Esophagus squamous epithelium (tissue), 5 donors: Measurements from ENCODE around the gene GPSM3. TPM values are rescaled to one million over a fixed set of nuclear protein-coding genes. Genes with fewer than 3 reads are reported as not detected.

ENCODE experiments used
- DNase-seq: peaks from one replicate; lab custom pipeline; 2025; lab: John Stamatoyannopoulos, UW
- H3K27ac ChIP-seq, 4 donors: fragments of 200-600 bp; sonication (generic); one replicate each; pipeline ENCODE4 v1.5.1; 2016 to 2019; ENCODE audit warnings: mild to moderate bottlenecking in 1 of 4
- H3K27me3 ChIP-seq, 4 donors: fragments of 200-600 bp; sonication (generic); 1 replicate in 3 of 4; 2 replicates in 1 of 4; pipeline versions ENCODE4 v1.5.1 to v1.6.0; 2017 to 2021; ENCODE audit warnings: antibody characterized with exemption in 1 of 4
- H3K36me3 ChIP-seq, 3 donors: fragments of 200-600 bp; sonication (generic); one replicate each; pipeline ENCODE4 v1.5.1; 2016 to 2019
- H3K4me1 ChIP-seq, 3 donors: fragments of 200-600 bp; sonication (generic); one replicate each; pipeline ENCODE4 v1.5.1; 2017 to 2019
- H3K4me3 ChIP-seq, 4 donors: fragments of 200-600 bp; sonication (generic); 1 replicate in 3 of 4; 2 replicates in 1 of 4; pipeline ENCODE4 v1.5.1; 2016 to 2019; ENCODE audit warnings: mild to moderate bottlenecking in 2 of 4, moderate library complexity in 1 of 4
- H3K9me3 ChIP-seq, 3 donors: fragments of 200-600 bp; sonication (generic); one replicate each; pipeline ENCODE4 v1.5.1; 2016 to 2019
- CTCF ChIP-seq, 6 experiments: fragments of 450-650 bp in 4 of 6; fragments of 200-600 bp in 2 of 6; sonication (generic) in 2 of 6; IDR thresholded peaks; one replicate each; pipeline ENCODE4 v1.5.1; 2016 to 2019; ENCODE audit warnings: antibody characterized with exemption in 6 of 6, mild to moderate bottlenecking in 4 of 6, moderate library complexity in 4 of 6
- POLR2A ChIP-seq, 4 donors: fragments of 450-650 bp; IDR thresholded peaks; one replicate each; pipeline ENCODE4 v1.6.1; 2017; ENCODE audit warnings: antibody characterized with exemption in 4 of 4, mild to moderate bottlenecking in 4 of 4, moderate library complexity in 3 of 4
- WGBS, 2 donors: methylation state at CpG; one replicate each; pipeline ENCODE4 v1.1.5; 2018; 5-methylcytosine and 5-hydroxymethylcytosine counted together
- intact Hi-C: fragments of 100-400 bp; cut with DNase I; formaldehyde crosslinking; loops from one replicate; pipeline ENCODE4 v1.15.0; 2022
- total RNA-seq, 4 donors: library from RNA; depleted of rRNA; stranded (reverse); fragments of >200 nt; gene quantifications; one replicate each; pipeline ENCODE4 v1.1.0, GENCODE V29; 2016
- donor health status: DM: yes; HTN: yes; CAD: no.

The GPSM3 gene
- total RNA-seq, 4 donors from 2014 or later = 1.6 to 14.1 (median 6.5) TPM

GRCh38 chr6:32216998-32217397 lies 24.6 kb upstream of the GPSM3 start:
- no peaks in the 10 kb centered on the region for H3K9me3 ChIP-seq
- intact Hi-C loops = no loop called here
- no peaks in the 10 kb centered on the region for H3K27me3 ChIP-seq
- no peak for DNase-seq
- no peak overlapping the region for H3K4me3 ChIP-seq
- WGBS, 2 donors = 81 to 90% methylated on average over 5 to 7 of the region's 11 CpGs
- no peaks in the 10 kb centered on the region for H3K36me3 ChIP-seq
- no peak overlapping the region for H3K27ac ChIP-seq
- H3K4me1 ChIP-seq = peaks cover 0 to 3% (median 0%) of the 10 kb centered on the region in 3 donors
- no peak for TF ChIP-seq POLR2A (IDR thresholded peaks at IDR 0.05)
- no peak for TF ChIP-seq CTCF (IDR thresholded peaks at IDR 0.05)

GRCh38 chr6:32216285-32216684 lies 23.8 kb upstream of the GPSM3 start:
- no peaks in the 10 kb centered on the region for H3K9me3 ChIP-seq
- DNase-seq = no peak
- no peaks in the 10 kb centered on the region for H3K27me3 ChIP-seq
- intact Hi-C loops = no loop called here
- no peak overlapping the region for H3K4me3 ChIP-seq
- TF ChIP-seq CTCF (IDR thresholded peaks at IDR 0.05) = no peak
- TF ChIP-seq POLR2A (IDR thresholded peaks at IDR 0.05) = no peak
- H3K36me3 ChIP-seq = no peaks in the 10 kb centered on the region
- H3K27ac ChIP-seq = no peak overlapping the region
- 66 to 86% methylated on average over 4 to 9 of the region's 10 CpGs for WGBS, 2 donors
- H3K4me1 ChIP-seq = no peaks in the 10 kb centered on the region

- 91 to 100% methylated on average over 3 to 4 of the region's 4 CpGs for WGBS, 2 donors
Measured at GRCh38 chr6:32215617-32216016, 23.2 kb upstream of the GPSM3 start.

GRCh38 chr6:32214126-32214525 lies 21.7 kb upstream of the GPSM3 start:
- no peaks in the 10 kb centered on the region for H3K4me1 ChIP-seq
- TF ChIP-seq CTCF (IDR thresholded peaks at IDR 0.05) (no peak), POLR2A (IDR thresholded peaks at IDR 0.05) (no peak)
- no peak overlapping the region for H3K27ac ChIP-seq
- H3K9me3 ChIP-seq = no peaks in the 10 kb centered on the region
- H3K4me3 ChIP-seq = no peak overlapping the region
- 83 to 96% methylated on average over 2 to 3 of the region's 3 CpGs for WGBS, 2 donors
- no peaks in the 10 kb centered on the region for H3K36me3 ChIP-seq
- intact Hi-C loops = no loop called here
- no peaks in the 10 kb centered on the region for H3K27me3 ChIP-seq
- DNase-seq = no peak

More at GRCh38 chr6:32215617-32216016, 23.2 kb upstream of the GPSM3 start:
- H3K4me3 ChIP-seq = no peak overlapping the region
- no peaks in the 10 kb centered on the region for H3K9me3 ChIP-seq
- TF ChIP-seq CTCF (IDR thresholded peaks at IDR 0.05) (no peak), POLR2A (IDR thresholded peaks at IDR 0.05) (no peak)
- H3K27ac ChIP-seq = no peak overlapping the region
- intact Hi-C loops = no loop called here
- no peaks in the 10 kb centered on the region for H3K4me1 ChIP-seq
- no peaks in the 10 kb centered on the region for H3K36me3 ChIP-seq
- H3K27me3 ChIP-seq = no peaks in the 10 kb centered on the region
- no peak for DNase-seq

GRCh38 chr6:32213649-32214048 lies 21.2 kb upstream of the GPSM3 start:
- no peak overlapping the region for H3K27ac ChIP-seq
- WGBS, 2 donors = 83 to 84% methylated on average over 6 of the region's 6 CpGs
- H3K9me3 ChIP-seq = no peaks in the 10 kb centered on the region
- no peak for DNase-seq
- no peaks in the 10 kb centered on the region for H3K27me3 ChIP-seq
- H3K4me1 ChIP-seq = no peaks in the 10 kb centered on the region
- H3K4me3 ChIP-seq = no peak overlapping the region
- no peaks in the 10 kb centered on the region for H3K36me3 ChIP-seq
- intact Hi-C loops = no loop called here
- TF ChIP-seq POLR2A (IDR thresholded peaks at IDR 0.05) (no peak), CTCF (IDR thresholded peaks at IDR 0.05) (no peak)
